Hepatocyte (in vitro differentiated cells): ENCODE data around the gene IL17F.

Experiments used
- EZH2 ChIP-seq: fragments of 200-600 bp; sonication (generic); IDR thresholded peaks from 2 replicates; pipeline ENCODE4 v1.6.1; 2016; ENCODE audit warnings: antibody characterized with exemption, mild to moderate bottlenecking, borderline replicate concordance
- EZH2phosphoT487 ChIP-seq: fragments of 200-600 bp; sonication (generic); IDR thresholded peaks from one replicate; pipeline ENCODE4 v1.6.1; 2018; ENCODE audit warnings: antibody characterized with exemption, mild to moderate bottlenecking, low read depth, moderate library complexity; ENCODE audit not compliant: unreplicated experiment, severe bottlenecking
- TF ChIP-seq, protein P1 (sequence below): fragments of 200-600 bp; sonication (generic); IDR thresholded peaks from 2 replicates; pipeline ENCODE4 v1.5.1; 2016; ENCODE audit warnings: antibody characterized with exemption, mild to moderate bottlenecking; ENCODE audit not compliant: poor library complexity

DNA sequence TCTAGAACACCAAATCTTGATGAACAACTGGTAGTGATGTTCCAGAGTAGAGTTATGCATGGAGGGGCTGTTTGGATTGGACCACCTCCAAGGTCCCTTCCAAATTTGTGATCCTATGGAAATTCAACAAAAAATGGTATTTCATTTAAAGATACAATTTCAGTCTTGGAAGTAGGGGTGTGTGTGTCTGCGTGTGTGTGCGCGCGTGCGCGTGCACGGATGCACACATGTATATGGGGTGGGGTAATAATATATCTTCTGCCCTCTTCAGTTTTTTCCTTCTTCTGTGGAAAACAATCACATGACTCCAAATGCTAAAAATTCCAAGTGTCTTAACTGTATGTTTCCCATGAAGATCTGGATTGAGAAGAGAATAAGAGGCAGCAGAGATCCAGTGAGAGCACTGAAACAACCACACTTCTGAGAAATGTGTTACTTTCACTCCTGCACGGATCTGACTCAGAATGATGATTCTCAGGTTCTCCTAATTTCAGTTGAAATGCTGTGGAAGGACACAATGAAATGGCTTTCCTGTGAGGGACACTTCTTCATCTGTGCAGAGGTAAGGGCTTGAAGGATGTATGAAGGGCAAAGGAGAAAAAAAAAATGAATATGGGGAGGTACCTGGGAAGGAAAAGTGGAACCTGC, 10.6 kb upstream of the IL17F start:
- TF ChIP-seq, protein P1, sequence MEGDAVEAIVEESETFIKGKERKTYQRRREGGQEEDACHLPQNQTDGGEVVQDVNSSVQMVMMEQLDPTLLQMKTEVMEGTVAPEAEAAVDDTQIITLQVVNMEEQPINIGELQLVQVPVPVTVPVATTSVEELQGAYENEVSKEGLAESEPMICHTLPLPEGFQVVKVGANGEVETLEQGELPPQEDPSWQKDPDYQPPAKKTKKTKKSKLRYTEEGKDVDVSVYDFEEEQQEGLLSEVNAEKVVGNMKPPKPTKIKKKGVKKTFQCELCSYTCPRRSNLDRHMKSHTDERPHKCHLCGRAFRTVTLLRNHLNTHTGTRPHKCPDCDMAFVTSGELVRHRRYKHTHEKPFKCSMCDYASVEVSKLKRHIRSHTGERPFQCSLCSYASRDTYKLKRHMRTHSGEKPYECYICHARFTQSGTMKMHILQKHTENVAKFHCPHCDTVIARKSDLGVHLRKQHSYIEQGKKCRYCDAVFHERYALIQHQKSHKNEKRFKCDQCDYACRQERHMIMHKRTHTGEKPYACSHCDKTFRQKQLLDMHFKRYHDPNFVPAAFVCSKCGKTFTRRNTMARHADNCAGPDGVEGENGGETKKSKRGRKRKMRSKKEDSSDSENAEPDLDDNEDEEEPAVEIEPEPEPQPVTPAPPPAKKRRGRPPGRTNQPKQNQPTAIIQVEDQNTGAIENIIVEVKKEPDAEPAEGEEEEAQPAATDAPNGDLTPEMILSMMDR = no peak
- TF ChIP-seq EZH2 (no peak), EZH2phosphoT487 (no peak)
